ENCODE results near the gene ITFG1.

ITFG1 gene

DNA sequence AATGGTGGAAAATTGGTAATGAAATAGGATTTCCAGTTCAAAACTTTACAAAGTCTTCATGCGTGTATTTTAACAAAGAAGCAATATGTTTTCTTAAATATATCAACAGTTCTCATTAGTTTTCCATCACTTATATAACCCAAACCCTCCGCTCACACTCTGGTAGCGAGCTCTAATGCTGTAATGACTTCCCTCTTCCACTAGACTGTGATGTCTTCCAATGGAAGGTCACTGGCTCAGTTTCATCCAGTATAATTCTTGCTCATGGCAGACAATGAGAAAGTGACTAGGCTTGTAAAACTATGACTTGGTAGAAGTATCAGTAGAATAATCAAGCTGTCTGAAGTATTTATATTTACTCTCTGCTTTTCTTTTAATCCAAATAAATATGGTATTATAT lies 349.9 kb downstream of the ITFG1 start:
- no peak for TF ChIP-seq MAX (IDR thresholded peaks at IDR 0.05; ENCODE audit: low read depth, low read length)
- peak; percentile 12 for TF ChIP-seq CTCF (IDR thresholded peaks at IDR 0.05; ENCODE audit: low read depth, low read length)
- no peak for TF ChIP-seq MYC (IDR thresholded peaks at IDR 0.05; ENCODE audit: low read depth, low read length)
- TF ChIP-seq POLR2A (IDR thresholded peaks at IDR 0.05; ENCODE audit: extremely low read depth, insufficient read length): no peak

DNA sequence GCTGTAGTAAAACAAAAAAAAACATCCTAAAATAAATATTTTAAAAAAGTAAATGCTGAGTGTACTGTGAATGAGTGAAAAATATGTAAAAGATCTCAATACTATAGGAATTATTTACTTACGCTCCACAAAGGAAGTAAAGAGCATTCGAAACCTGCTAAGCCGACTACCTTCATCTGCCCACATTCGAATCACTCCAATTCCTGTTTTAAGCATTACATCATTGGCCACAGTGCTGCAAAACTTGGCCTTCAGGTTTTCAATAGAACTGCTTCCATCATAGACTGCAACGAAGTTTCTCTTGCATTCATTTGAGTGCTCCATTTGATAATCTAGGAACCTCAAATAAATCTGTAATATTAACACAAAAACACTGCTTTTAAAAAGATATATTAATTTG lies 351.5 kb downstream of the ITFG1 start:
- no peak overlapping the region for H3K4me3 ChIP-seq (ENCODE audit: low read depth, low read length)
- TF ChIP-seq POLR2A (IDR thresholded peaks at IDR 0.05; ENCODE audit: extremely low read depth, insufficient read length): no peak
- DNase-seq (ENCODE audit: low read depth): no peak

More for the DNA sequence above, 349.9 kb downstream of the ITFG1 start:
- no peak overlapping the region for H3K4me3 ChIP-seq (ENCODE audit: low read depth, low read length)
- peak; percentile 19 for DNase-seq (ENCODE audit: low read depth)
